ENCODE data around the gene LDB1.
A peak's percentile ranks its signal among the peaks of the same experiment; 100 is the strongest.

The LDB1 gene

DNA sequence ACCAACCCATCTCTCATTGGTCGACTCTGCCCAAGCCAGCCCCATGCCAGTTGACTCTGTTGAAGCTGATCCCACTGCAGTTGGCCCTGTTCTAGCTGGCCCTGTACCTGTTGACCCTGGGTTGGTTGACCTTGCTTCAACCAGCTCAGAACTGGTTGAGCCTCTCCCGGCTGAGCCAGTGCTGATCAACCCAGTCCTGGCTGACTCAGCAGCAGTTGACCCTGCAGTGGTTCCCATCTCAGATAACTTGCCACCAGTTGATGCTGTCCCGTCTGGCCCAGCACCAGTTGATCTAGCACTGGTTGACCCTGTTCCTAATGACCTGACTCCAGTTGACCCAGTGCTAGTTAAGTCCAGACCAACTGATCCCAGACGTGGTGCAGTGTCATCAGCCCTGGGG, 20.1 kb upstream of the LDB1 start:
- intact Hi-C loops (cut with DNase I): no loop called here
- DNase-seq: no peak

DNA sequence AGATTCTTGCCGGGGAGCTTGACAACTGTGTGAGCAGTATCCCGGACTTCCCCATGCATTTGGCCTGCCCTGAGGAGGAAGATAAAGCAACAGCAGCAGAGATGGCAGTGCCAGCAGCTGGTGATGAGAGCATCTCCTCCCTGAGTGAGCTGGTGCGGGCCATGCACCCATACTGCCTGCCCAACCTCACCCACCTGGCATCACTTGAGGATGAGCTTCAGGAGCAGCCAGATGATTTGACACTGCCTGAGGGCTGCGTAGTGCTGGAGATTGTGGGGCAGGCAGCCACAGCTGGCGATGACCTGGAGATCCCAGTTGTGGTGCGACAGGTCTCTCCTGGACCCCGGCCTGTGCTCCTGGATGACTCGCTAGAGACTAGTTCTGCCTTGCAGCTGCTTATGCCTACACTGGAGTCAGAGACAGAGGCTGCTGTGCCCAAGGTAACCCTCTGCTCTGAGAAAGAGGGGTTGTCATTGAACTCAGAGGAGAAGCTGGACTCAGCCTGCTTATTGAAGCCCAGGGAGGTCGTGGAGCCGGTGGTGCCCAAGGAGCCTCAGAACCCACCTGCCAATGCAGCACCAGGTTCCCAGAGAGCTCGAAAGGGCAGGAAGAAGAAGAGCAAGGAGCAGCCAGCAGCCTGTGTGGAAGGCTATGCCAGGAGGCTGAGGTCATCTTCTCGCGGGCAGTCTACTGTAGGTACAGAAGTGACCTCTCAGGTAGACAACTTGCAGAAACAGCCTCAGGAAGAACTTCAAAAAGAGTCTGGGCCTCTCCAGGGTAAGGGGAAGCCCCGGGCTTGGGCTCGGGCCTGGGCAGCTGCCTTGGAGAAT, 19.3 kb upstream of the LDB1 start:
- intact Hi-C loops (cut with DNase I): no loop called here

DNA sequence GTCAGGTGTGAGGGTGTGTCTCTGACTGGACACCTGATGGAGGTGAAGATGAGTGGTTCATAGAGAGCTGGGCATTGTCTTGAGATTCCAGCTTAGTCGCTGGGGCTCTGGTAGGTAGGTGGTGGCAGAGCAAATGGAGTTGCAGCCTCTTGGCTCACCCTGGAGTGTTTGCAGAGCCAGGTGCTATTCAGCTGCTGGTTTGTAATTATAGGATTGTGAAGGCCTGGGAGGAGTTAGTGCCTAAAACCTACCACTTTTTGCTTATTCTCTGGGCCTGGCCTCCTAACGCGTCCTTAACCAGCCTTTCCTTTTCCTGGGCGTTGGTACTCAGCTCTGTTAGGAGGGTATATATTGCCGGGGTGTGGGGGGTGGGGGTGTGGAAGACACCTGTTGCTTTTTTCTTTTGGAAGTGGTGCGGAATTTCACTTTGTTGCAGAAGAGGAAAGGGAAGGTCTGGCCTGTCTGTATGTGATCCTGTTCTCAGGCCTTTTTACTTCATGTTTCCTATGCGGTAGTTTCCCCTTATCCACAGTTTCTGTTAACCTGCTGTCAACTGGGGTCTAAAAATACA, 15.9 kb upstream of the LDB1 start:
- no peak for DNase-seq
- intact Hi-C loops (cut with DNase I): no loop called here

More for the DNA sequence above, 19.3 kb upstream of the LDB1 start:
- no peak for DNase-seq

DNA sequence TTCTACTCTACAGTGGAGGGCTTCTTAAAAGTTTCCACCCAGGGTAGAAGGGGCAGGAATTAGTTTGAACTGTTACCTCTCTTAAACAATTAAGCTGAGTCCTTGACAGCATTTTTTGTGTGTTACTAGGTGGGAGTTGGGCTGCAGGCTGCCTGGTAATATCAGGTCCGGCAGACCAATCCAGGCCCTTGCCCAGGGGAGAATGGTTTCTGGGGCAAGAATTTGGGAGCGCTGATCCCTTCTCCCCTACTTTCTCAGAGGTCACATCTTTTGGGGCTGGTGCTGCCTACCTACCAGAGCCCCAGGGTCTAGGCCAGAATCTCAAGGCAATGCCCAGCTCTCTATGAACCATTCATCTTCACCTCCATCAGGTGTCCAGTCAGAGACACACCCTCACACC, 14.2 kb upstream of the LDB1 start:
- intact Hi-C loops (cut with DNase I): no loop called here
- DNase-seq: no peak

DNA sequence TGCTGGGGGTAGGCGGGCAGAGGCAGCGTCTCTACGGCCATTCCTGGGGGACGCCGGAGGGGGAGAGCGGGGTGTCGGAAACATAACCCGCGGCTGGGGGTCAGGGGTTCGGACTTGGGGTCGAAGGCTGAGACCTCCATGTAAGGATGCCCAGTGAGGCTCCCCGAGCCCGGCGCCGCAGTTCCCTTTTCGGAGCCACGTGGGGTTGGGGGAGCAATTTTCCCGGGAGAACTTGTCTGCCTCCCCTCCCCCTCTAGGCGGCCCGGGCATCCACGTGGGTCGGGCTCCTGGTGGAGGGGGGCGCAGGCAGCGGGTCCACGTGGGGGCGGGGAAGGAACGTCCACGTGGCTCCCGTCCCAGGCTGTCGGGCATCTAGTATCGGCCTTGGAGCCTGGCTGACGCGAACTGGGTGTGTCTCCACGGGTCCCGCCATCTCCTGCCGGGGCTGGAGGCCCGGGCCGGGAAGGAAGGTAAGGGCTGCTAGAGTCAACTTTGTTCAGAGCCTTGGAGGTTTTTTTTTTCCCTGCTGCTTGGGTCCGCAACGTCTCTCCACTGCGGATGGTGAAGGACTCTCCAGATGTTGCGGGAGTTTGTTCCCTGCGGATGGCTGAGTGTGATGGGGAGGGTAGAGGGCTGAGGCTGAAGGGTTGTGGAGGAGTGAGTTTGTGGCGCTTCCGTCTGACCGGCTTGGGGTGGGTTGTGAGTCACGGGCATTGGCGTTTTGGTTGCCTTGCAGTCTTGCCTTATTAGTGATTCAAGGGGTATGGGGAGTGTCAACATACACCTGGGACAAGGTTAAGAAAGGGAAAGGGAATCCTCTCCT, 13.4 kb upstream of the LDB1 start:
- DNase-seq: peak; percentile 48 to 91 (median 78)
- intact Hi-C loops (cut with DNase I): loop anchor here (2.0 kb wide), 1 partner anchor 77 kb away; the partner anchor contains the start of gene ARMH3

DNA sequence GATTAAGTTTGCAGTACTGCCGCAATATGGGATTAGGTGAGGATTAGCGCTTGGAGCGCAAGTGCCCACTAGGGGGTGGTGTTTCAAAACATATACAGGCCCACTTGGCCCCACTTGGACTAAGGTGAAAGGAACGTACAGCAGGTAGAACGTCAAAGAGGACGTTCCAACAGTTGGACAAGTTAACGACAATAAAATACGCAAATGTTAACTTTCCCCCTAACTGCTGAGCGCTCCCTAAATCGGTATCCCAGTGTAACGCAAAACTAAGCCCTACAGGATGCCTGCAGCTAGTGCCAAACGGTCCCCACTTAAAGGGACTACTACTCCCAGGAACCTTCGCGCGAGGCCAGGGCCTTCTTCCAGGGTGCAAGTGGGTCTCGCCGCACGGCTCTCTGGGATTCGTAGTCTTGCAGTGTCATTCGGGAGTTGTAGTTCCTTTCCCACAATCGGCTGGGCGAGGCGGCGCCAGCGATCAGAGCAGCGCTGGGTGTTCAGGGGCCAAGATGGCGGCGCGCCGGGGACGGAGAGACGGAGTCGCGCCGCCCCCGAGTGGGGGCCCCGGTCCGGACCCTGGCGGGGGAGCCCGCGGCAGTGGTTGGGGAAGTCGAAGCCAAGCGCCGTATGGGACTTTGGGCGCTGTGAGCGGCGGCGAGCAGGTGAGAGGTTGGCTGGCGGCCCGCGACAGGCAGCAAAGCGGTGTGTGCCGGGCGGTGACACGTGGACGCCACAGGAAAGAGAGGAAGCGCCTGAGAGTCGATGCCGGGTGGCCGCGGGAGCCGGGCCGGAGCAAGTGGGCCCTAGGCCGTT, 12.6 kb upstream of the LDB1 start, which contains the start of gene PPRC1:
Gene PPRC1 (plus strand): TSS at position 478 of the 810 bp plus-strand sequence. CDS start 29 bp downstream, at position 507.
- peak; percentile 97 to 100 (median 99) for DNase-seq
- intact Hi-C loops (cut with DNase I): loop anchor here (2.0 kb wide), 1 partner anchor 76 kb away; the partner anchor contains the start of gene ARMH3

DNA sequence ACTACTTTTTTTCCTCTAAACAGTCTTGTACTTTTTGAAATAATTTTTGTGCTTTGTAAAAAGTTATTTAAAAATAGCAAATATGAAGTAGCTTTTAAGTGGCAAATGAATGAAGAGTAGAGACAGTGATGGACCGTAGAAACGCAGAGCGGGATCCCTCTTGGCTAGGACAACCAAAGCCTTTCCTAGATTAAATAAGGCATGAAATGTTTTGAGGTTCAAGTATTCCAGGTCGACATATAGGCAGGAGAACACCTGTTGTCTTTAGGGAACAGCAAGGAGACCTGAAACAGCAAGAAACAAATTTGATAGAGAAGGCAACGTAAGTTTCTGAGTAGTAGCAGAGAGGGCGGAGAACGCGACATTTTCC, 12.0 kb upstream of the LDB1 start:
- no peak for DNase-seq
- intact Hi-C loops (cut with DNase I): loop anchor here (2.0 kb wide), 1 partner anchor 75 kb away; the partner anchor contains the start of gene ARMH3

DNA sequence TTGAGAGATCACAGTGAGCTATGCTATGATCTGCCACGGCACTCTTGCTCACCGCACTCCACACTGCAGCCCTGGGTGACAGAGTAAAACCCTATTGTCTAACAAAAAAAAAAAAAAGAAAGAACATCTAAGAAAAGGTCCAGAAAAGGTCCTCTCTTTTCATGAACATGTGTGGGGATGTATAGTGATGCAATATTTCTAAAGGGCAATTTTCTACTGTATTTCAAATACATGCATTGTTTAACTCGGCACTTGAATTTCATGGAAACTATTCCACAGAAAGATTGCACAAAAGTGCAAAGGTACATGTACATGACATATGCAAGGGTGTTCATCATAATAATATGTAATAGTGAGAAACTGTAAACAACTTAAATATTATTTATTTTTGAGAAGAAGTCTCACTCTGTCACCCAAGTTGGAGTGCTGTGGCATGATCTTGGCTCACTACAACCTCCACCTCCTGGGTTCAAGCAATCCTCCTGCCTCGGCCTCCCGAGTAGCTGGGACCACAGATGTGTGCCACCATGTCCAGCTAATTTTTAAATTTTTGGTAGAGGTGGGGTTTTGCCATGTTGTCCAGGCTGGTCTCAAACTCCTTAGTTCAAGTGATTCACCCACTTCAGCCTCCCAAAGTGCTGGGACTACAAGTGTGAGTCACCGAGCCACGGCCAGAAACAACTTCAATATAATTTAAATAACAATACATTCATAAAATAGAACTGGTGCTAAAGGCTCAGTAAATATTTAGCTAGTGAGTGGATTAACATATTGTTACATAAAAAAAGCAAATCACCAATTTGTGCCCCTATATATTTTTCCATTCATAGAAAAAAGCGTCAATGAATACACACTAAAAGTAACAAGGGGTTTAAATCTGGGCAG, 11.4 kb upstream of the LDB1 start:
- DNase-seq: no peak
- intact Hi-C loops (cut with DNase I): loop anchor here (2.0 kb wide), 1 partner anchor 75 kb away; the partner anchor contains the start of gene ARMH3

DNA sequence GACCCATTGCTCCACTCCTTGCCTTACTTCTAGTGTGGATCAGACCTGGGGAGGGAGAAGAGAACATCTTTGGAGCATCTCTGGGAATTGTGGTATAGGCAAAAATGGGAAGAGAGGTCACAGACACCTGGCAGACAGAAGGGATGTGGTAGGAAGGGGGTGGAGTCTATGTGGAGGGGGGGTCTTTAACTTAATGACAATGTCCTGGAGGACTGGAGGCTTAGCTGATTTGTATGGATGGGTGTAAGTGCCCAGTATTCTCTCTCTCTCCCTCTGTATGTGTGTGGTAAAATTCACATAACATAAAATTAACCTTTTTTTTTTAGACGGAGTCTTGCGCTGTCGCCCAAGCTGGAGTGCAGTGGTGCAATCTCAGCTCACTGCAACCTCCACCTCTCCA, 3.1 kb upstream of the LDB1 start:
- intact Hi-C loops (cut with DNase I): no loop called here
- DNase-seq: no peak

DNA sequence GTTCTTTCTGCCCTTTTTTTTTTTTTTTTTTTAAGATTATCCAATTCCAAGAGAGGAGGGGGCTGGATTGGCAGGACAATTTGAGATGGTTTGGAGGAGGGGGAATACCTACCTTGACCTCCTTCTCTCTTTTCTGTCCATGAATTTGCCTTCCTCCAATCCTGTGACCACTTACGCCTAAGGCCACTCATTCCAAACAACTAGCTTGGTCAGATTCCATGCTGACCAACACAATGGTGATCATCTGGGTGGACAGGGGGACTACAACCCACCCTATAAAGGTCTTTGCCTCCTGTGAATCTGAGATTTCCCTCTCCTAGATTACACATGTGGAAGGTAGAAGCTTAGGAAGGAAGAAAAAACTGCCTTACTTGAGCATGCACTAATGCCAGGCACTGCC, 2.3 kb upstream of the LDB1 start:
- intact Hi-C loops (cut with DNase I): no loop called here
- no peak for DNase-seq

DNA sequence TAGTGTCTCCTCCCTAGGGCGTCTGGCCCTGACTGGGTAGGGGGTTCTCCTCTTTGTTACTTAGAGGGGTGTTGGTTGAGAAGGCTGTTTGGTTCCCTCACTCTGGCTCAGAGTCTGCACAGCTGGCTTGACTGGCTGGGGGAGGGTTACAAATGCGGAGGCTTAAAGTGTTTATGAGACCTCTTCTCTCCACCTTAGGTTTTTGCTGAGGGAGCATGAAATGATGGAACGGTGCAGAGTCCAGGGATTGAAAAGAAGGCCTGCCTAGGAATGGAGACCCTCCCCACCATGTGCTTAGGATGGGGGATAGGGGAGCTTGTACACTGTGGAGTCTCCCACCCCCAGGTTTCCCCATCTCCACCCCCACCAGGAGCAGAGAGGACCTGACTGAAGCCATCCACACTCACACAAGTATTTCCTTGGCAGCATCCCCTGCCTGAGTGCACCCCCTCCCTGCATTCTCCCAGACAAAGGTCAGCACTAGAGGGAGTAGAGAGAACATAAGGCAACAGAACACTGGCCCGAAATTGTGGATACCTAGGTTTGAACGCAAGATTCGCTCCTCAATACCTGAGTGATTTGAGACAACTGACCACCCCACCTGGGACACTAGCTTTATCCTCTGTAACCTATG, 1.7 kb upstream of the LDB1 start:
- DNase-seq: peak in 4 of 42 donors; percentile 22 to 57 (median 24)
- intact Hi-C loops (cut with DNase I): no loop called here

DNA sequence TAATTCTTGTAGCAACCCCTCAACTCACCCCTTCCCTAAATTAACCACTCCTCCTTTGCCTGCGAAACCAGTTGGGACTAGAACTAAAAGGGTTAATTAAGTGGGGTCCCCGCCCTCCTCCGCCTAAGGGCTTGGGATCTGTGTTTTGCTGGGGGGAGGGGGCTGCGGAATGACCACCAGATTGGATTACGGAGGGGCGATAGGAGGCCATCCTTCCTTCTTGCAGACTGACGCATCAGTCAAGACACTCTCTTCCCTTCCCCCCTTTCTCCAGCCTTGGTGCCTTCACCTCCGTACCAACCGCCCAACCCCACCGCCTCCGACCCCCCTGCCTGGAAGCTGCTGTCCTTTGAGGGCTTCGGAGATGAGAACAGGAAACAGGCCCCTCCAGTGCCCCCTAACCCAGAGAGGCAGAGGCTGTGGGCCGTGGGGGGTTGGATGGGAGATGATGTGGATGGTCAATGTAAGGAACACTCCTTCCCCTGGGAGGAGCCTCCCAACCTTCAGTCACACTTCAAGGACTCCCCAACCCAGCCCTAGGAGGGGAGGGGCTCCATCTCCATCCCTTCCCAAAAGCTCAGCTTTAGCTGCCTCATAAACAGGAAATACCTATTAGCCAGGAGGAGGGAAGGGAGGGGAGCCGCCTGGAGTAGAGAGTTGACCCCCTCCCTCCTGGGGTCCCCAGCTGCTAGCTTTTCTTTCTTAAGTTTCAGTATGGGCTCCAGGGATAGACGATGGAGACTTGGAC, 997 bp upstream of the LDB1 start:
- intact Hi-C loops (cut with DNase I): no loop called here
- peak in 39 of 42 donors; percentile 22 to 81 (median 59) for DNase-seq

DNA sequence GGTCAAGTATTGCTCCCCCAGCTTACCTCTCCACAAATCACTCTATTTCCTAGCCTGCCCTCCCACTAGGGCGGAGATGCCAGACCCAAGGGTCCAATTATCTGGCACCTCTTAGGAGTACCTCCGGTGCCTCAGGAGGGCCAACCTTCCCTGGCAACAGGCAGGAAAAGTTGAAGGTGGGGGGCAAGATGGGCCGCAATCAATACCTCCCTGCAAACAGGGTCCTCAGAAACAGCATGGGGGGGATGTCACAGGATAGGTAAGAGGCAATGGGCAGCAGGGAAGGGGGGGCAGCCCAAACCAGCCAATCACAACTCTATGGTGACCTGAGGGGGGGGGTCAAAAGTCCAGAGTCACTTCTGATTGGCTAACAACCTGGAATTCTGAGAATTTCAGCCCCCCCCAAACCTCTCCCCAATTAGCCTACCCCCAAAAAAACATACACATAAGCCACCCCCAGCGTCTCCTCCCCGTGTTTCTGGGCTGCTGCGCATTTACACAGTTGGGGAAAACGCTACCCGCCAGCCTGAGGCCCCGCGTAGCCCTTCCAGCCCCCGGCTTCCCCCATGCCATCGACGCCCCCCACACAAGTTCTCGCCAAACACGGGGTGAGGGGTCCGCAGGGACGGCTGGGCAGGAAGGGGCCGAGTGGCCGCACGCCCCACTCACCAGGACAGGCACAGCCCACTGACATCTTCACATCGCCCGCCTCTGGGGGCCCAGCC, 589 bp downstream of the LDB1 start:
- DNase-seq: peak in 32 of 42 donors; percentile 26 to 74 (median 50)
- intact Hi-C loops (cut with DNase I): loop anchor here (2.0 kb wide), 1 partner anchor 53 kb away; no protein-coding TSS in a partner anchor

DNA sequence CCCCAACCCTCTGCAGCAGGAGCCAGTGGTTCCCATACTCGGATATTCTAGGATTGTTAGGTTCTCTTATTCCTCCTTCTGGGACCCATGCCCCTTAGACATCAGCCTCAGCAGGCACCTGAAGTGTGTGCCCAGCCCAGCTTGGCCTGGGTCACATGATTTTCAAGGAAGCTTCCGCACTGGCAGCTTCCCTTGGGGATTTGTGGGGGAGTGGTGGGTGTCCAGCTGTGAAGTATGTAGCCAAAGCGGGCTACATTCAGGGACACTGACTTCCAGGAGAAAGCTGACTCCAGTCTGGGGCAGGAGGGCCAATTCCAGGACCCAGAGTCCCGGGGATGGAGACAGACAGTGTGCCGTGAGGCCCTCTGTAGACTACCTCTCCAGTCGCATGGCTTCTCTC, 1.3 kb downstream of the LDB1 start:
- intact Hi-C loops (cut with DNase I): loop anchor here (2.0 kb wide), 1 partner anchor 52 kb away; no protein-coding TSS in a partner anchor
- peak in 20 of 42 donors; percentile 13 to 64 (median 38) for DNase-seq

DNA sequence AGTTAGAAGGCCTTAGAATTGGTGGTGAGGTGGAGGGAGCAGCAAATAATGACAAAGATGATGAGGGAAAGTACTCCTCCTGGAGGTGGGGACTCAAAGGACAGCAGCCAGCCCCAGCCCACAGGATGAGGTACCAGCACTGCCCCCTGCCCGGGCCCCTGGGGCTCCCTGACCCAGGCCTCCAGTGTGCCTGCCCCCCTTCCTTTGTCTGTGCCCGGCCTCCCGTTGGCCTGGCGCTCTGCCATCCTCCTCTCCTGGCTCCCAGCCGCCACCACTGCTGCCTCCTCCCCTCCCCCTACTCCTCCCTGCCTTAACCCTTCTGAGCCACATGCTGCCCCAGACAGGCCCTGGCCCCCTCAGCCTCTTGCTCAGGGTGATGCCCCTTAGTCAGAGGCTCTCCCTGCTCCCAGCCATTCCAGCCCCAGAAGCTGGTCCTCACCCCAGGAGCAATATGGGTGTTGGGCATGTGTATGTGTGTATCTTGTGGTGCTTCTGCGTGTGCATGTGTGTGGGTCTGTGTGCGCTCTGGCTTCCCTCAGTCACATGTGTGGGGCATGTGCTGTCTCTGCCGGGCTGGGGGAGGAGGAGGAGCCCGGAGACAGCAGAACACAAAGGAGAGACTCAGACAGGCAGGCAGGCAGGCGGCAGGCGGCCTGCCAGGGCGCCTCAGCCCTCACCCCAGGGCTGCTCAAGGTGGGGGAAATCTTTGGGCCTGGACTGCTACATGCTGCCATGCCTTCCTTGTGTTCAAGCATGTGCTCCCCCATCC, 2.6 kb downstream of the LDB1 start:
- intact Hi-C loops (cut with DNase I): loop anchor here (2.0 kb wide), 1 partner anchor 51 kb away; no protein-coding TSS in a partner anchor
- DNase-seq: peak; percentile 80 to 96 (median 90)
